Cerebellar nuclear complex (tissue), 1 donor: ENCODE results near the gene ICA1.

ENCODE experiments used
- DNase-seq, 2 experiments: peaks; one replicate each; lab custom pipeline; 2025; lab: John Stamatoyannopoulos, UW

ICA1 gene

GRCh38 chr7:8227261-8227660 lies 34.7 kb downstream of the ICA1 start:
- DNase-seq, result no peak

DNA sequence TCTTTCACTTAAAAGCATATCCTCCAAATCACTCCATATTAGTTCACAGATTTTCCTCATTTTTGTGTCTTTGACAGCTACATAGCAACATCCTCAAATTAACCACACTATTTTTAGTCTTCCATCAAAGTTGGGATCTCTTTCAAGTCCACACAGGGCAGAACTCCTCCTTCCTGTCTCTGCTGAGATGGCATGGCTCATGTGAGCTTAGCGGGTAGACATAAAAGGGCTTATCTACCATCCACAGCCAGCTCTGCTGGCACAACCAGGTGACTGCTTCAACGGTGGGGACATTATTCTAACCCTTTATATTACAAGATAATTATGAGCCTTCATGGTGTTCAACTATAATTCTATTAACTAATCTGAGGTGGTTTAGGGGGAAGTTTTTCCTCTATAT lies 35.5 kb downstream of the ICA1 start:
- DNase-seq, result no peak

GRCh38 chr7:8221567-8221966 lies 40.4 kb downstream of the ICA1 start:
- no peak for DNase-seq

DNA sequence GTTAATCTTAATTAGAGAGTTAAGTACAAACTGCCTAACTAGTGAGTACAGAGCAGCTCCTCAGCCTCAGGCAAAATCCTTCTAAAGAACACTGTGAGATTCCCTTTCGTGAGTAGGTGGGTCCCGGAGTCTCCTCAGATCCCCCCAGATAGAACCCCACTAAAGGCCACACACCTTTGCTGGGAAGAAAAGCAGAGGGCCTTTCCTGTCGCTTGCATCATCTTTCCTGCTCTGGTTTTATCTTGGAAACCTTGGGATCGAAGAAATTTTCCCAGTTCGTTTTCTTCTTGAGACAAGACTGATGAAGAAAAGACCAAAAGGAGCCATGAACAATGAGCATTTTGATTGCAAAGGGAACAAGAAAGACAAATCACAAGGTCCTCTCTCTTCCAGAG lies 40.9 kb downstream of the ICA1 start:
- no peak for DNase-seq

- DNase-seq, result no peak
Measured at GRCh38 chr7:8220376-8221100, 41.4 kb downstream of the ICA1 start.

DNA sequence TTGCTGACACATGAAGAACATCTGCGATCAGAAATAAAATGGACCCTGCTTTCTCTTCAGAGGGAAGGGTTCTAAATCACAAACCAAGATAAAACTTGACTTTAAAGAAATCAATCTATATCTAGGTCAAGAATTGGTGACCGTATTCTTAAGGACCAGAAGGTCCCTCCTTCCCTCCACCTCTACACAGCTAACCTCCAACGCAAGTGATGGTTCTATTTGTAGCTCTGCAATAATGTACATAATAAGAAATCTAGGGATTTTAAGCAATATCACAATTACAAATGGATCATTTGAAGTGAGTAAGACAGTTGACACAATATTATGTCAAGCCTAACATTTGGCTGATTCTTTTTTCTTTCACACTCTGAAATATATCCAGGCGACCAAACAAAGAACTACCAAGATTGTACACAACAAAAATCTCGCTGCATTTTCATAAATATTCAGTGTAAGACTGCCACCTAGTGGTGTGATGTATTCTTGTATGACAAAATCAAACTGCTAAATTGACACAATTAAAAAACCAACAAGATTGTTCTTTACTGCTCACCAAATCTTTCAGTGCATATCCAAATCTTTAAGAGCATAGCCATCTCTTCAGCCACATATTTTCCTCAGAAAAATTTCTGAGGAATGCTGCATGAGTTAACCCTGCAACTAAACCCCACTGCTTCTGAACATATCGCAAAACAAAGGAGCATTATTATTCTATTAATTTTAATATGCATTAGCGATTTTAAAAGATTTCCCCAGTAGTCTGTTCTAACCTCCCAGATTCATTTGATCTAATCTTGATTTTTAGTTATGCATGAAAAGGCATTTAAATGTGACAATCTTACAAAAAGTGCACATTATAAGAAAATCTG lies 44.5 kb downstream of the ICA1 start:
- DNase-seq, result peak in 1 of 2 experiments; percentile 52

DNA sequence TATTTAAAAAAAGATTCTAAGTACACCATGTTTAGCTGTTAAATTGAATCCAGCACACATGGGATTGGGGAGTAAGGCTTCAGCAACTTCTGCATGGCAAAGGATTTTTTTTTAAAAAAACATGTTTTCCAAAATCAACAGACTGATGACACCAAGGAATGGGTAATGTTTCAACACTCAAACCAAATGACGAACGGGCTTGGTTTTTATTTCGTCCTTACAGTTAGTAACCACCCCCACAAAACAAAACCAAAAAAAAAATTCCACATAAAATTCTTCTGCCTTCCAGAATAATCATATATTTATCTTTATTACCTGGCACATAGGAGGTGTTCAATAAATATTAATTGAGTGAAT lies 45.7 kb downstream of the ICA1 start:
- no peak for DNase-seq

DNA sequence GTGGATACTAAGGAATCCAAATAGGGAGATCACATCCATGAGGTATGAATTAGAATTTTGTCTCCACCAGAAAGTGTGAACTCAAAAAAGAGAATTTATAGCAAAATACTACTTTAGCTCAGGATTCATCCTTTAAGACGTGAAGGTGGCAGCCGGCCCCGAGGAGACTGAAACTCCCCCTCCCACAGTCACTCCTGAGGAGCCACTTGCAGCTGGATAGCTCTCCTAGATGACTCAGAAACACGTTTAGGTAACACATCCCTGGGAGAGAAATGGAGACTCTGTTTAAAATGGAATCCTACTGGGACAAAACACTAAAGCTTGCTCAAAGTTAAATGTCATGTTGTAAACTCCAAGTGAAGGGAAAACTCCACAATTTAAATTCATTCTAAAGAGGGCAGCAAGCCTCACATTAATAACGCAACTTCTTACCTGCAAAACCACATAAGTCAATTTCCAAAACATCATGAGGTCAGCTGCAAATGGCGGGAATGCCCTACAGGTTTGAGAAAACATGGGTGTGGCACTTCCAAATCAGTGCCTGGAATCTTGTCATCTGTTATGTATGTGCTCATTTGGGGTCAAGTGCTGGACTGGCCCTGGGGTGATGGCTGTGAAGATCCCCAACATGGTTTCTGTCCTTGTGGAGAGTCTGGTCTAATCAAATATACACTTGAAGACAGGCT lies 46.2 kb downstream of the ICA1 start:
- DNase-seq, result no peak

DNA sequence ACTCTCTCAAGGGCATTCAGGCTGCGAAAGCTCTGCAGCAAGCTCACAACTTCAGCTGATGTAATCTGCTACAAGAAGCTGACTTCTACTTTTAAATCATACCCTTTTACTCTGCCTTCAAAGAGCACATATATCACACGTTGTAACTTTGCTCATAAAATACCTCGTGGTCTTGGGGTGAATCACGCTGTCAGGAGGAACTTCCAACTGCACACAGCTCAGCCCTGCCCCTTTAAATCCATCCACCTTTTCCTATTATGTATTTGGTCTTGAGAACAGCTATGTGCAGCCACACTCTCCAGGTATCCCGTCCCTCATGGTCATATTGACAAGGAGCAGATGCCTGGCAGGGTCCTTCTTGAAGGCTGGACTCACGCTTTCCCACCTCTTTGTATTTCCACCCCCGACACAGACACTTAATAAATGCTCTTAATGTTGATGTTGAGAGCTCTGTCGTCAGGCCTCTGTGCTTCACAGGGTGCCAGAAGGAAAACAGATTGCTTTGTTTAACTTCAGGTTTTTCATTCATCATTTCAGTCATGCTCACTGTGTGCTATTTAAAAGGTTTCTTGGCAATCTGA lies 47.6 kb downstream of the ICA1 start:
- DNase-seq, result no peak

DNA sequence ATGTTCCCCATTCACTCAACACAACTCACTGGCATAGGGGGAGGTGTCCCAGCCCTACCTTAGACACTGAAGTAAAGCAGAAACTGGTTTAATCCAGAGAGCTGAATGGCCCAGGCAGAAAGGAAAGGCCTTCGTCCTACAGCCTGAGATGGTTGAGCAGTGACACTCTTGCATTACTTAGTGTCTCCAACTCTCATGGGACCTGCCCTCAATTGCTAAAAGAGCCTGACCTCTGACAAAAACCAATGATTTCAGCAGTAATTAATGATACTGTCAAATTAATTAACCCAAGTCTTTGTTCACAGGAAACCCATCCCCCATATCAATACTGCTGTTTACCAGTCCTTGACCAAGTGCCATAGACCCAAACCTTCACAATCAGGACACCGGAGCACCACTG lies 48.6 kb downstream of the ICA1 start:
- no peak for DNase-seq

- DNase-seq, result no peak
Measured at GRCh38 chr7:8212638-8213037, 49.3 kb downstream of the ICA1 start.

- DNase-seq, result no peak
Measured at GRCh38 chr7:8211725-8212096, 50.3 kb downstream of the ICA1 start.

DNA sequence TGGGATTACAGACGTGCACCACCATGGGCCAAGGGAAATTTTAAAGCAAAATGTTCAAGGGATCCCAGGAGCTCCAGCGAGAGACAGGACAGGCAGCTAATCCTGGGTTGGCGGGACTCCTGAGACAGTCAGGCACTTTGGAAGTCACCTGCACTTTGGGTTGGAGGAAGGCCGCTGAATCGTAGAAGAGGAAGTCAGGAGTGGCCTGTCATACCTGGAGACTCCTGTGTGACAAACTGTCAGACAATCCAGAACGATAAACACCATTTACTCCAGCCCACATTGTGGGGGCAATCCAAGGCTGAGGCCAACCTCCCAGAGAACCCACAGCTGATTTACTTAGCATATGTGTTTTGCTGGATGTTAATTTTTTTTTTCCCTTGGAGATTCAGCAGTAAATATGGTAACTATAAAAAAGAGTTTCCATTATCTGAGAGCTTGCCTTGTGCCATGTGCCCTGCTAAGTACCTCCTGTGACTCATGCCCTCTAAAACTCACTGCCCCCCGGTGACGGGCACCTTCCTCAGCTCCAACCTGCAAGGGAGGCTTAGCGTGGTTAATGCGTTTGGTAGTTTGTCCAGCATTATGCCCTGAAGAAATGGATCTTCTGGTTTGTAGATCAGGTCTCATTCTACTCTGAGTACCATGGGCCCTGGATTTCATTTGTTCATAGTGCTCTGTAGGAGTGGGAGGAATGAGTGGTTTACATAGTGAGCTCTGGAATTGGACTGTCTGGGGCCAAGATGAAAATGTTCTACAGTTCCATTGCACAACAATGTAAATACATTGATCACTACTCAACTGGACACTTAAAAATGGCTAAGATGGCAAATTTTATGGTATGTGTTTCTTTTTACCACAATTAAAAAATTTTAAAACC lies 50.9 kb downstream of the ICA1 start:
- no peak for DNase-seq

- DNase-seq, result no peak
Measured at GRCh38 chr7:8209353-8209752, 52.6 kb downstream of the ICA1 start.

DNA sequence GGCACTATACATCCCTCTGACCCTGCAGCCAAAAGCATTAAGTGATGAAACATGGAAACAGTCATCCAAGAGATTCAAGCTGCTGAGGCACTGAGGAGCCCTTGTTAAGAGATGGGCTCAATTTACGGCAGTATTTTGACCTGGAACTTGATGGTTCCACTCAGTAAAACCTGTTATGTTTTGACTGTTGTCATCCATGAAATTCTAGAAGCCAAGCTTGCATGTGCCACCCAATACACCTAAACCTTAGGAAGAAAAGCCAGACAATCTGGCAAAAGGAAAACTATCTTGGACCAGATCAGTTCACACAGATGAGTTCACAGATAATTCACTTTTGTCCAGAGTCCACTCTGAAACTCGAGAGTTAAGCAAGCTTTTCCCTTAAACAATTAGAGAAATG lies 53.2 kb downstream of the ICA1 start:
- DNase-seq, result no peak

DNA sequence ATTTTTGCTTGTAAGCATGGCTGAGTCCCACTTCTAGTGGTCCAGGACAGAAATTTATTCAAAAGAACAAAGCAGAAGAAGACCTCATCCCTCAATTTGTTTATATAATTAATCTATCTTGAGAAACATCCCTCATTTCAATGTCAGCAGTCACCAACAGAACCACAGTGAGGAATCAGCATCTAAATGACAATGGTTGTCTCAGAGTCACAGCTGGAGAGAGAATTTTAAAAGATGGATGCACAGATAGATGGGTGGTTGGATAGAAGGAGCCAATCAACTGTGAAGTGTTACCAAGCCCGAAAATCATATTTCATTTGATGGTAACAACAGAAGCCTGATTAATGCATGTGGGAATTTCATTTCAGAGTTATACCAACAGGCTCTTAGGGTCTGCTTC lies 55.0 kb downstream of the ICA1 start:
- DNase-seq, result no peak

GRCh38 chr7:8205537-8205936 lies 56.4 kb downstream of the ICA1 start:
- DNase-seq, result no peak

- no peak for DNase-seq
Measured at GRCh38 chr7:8205031-8205387, 57.0 kb downstream of the ICA1 start.

DNA sequence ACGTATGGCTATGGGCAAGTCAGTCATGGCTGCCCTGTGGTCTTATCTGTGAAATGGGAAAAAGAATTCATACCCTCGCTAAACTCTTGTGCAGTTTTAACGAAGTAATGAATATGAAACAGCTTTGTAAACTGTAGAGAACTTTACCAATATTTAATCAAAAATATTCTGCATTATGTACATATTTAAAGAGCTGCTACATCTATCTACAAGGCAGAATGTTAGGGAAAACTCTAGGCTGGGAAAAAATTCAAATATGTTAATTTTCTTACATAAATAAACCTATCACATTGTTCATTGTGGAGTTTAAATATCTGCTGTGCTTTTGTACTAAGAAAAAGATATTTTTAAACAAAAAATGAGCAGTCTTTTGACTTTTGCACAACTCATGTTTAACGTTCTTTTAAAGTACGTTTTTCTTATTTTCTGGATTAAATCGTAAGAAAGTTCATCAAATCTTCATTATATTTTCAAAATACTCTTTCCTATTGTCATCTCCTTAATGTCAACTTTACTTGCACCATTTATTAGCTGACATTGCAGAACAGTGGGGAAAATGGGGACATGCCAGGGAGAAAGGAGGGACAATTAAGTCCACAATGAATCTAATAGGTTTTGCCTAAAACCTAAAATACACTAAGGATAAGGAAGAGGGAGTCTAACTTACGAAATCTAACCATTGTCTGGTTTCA lies 57.5 kb downstream of the ICA1 start:
- DNase-seq, result no peak

GRCh38 chr7:8201846-8202441 lies 60.0 kb downstream of the ICA1 start:
- no peak for DNase-seq

DNA sequence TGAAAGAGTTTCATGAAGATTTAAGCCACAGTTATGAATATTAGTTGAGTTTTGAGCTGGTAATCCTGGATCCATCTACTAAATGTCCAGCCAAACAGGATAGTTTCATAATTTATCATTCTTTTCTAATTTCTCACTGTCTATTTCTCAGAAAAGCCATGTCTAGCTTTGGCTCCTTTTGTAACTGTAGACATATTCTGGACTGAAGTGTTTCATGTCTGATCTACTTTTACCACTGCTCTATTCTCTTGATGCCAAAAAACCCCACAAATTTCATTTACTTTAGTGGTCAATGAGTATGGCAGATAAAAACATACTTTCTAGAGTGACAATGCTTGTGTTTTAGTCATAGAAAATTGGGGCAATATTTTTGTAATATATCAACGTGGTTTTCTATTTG lies 61.2 kb downstream of the ICA1 start:
- DNase-seq, result no peak
